Measurements from ENCODE around the gene ADAMTS2. TPM values are rescaled to one million over a fixed set of nuclear protein-coding genes. Genes with fewer than 3 reads are reported as not detected.

ADAMTS2 gene
- total RNA-seq, 1 experiment from 2014 or later: not detected

GRCh38 chr5:179122411-179123108, 222.7 kb downstream of the ADAMTS2 start:
- DNase-seq: no peak
- H3K27ac ChIP-seq: no peak overlapping the region
- no peak overlapping the region for H3K4me3 ChIP-seq
- no peaks in the 10 kb centered on the region for H3K36me3 ChIP-seq
- H3K27me3 ChIP-seq: no peaks in the 10 kb centered on the region
- H3K4me1 ChIP-seq: no peaks in the 10 kb centered on the region
- no peaks in the 10 kb centered on the region for H3K9me3 ChIP-seq (replicated peaks)

DNA sequence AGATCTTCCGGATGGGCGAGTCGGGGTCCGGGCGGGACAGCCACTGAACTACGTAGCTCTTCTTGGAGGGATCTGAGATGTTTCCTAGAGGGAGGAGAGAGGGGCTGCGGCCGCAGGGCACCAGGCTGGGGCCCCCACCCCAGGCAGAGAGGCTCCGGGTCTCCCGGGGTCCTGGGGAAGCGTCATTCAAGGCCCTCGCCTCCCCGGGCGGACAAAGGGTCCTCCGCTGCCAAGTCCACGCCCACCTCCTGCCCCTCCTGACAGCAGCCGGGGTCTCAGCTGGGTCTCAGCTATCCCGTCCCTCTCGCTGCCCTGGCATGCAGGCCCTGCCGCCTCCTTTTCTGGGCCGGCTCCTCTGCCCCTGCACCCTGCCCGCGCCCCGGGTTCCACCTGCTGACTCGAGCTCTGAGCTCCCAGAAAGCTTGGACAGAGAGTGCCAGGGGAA, 223.6 kb downstream of the ADAMTS2 start:
- H3K36me3 ChIP-seq: no peaks in the 10 kb centered on the region
- no peaks in the 10 kb centered on the region for H3K4me1 ChIP-seq
- no peak overlapping the region for H3K27ac ChIP-seq
- no peak overlapping the region for H3K4me3 ChIP-seq
- H3K9me3 ChIP-seq (replicated peaks): no peaks in the 10 kb centered on the region
- no peaks in the 10 kb centered on the region for H3K27me3 ChIP-seq
- DNase-seq: no peak

- Histone ChIP-seq H3K4me1 (no peaks in the 10 kb centered on the region), H3K27ac (no peak overlapping the region), H3K27me3 (no peaks in the 10 kb centered on the region), H3K9me3 (replicated peaks) (no peaks in the 10 kb centered on the region), H3K4me3 (no peak overlapping the region), H3K36me3 (no peaks in the 10 kb centered on the region)
- no peak for DNase-seq
Measured at GRCh38 chr5:179120951-179121666, 224.2 kb downstream of the ADAMTS2 start.

DNA sequence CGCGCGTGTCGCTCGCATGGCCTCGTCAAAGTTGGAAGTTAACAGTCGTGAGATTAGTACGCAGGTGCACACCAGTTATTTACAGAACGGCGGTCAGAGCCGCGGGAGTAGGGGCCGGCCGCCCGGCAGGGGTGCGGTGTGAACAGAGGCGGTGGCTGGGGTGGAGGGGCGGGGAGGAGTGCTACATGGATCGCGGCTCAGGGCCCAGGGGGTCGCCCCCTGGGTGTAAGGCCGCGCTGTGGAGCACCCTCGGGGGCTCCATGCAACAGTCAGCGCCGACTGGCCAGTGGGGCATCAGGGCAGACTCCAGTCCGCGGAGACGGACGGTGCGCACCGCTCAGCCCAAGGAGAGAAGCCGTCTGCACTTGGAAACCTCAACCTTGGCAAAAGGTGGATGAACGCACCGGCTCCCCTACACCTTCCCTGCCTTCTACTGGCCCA, 224.8 kb downstream of the ADAMTS2 start:
- Histone ChIP-seq H3K4me3 (no peak overlapping the region), H3K4me1 (no peaks in the 10 kb centered on the region)
- no peak for DNase-seq

GRCh38 chr5:179119415-179120170, 225.7 kb downstream of the ADAMTS2 start:
- Histone ChIP-seq H3K27me3 (no peaks in the 10 kb centered on the region), H3K27ac (no peak overlapping the region), H3K4me3 (no peak overlapping the region), H3K4me1 (no peaks in the 10 kb centered on the region), H3K9me3 (replicated peaks) (no peaks in the 10 kb centered on the region), H3K36me3 (no peaks in the 10 kb centered on the region)
- no peak for DNase-seq

More for the DNA sequence above, 224.8 kb downstream of the ADAMTS2 start:
- Histone ChIP-seq H3K27me3 (no peaks in the 10 kb centered on the region), H3K9me3 (replicated peaks) (no peaks in the 10 kb centered on the region), H3K27ac (no peak overlapping the region), H3K36me3 (no peaks in the 10 kb centered on the region)

- H3K4me3 ChIP-seq: no peak overlapping the region
- H3K27me3 ChIP-seq: no peaks in the 10 kb centered on the region
- no peaks in the 10 kb centered on the region for H3K4me1 ChIP-seq
- H3K27ac ChIP-seq: no peak overlapping the region
- H3K9me3 ChIP-seq (replicated peaks): no peaks in the 10 kb centered on the region
- no peak for DNase-seq
- no peaks in the 10 kb centered on the region for H3K36me3 ChIP-seq
Measured at GRCh38 chr5:179118756-179119414, 226.4 kb downstream of the ADAMTS2 start.

DNA sequence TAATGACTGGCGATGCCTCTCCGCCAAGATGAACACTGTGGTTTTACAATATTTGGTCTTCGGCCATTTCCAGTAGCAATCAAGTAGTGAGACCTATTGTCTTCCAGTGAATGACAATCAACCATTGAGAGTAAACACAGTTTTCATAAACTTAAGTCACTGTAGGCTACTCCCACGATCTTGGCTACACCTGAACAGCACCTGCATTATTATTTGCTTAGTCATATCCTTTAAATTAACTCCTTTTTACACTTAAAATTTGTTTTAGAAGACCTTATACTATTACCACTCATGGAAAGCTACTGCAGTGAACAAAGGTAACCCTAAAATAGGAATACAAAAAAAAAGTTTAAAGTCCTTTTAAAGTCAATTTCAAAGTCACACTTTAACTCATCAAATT, 226.9 kb downstream of the ADAMTS2 start:
- H3K4me3 ChIP-seq: no peak overlapping the region
- DNase-seq: no peak
- no peaks in the 10 kb centered on the region for H3K9me3 ChIP-seq (replicated peaks)
- H3K27ac ChIP-seq: no peak overlapping the region
- no peaks in the 10 kb centered on the region for H3K4me1 ChIP-seq
- no peaks in the 10 kb centered on the region for H3K36me3 ChIP-seq
- no peaks in the 10 kb centered on the region for H3K27me3 ChIP-seq

DNA sequence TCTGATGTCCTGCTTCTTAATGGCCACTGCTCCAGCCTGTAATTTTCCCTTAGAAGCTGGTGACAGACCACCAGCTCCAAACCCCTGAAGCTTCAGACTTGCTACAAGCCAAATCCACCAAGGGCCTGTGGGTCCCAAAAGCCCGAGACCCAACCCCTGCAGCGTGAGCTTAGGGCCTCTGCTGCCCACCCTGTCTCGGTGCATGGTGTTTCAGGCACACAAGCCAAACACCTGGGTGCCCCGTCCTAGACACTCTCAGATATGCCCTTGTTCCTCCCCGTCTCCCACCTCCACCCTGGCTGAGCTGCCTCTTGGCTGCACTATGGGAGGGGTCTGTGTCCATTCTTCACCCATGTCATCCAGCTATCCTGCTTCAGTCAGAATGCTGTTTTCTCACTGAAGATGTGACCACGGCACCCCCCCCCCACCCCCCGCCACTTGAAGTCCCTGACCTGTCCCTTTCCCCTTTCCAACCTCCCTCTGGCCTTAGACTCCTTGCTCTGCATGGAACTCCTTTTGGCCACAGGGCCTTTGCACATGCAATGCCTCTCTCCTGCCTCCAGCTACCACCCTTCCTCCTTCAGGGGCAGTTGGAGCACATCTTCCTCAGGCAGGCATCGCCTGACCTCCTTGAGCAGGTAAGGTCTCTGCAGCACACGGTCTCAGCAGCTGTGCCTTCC, 229.3 kb downstream of the ADAMTS2 start:
- Histone ChIP-seq H3K36me3 (no peaks in the 10 kb centered on the region), H3K9me3 (replicated peaks) (no peaks in the 10 kb centered on the region), H3K4me3 (no peak overlapping the region), H3K27ac (no peak overlapping the region), H3K27me3 (no peaks in the 10 kb centered on the region), H3K4me1 (no peaks in the 10 kb centered on the region)
- DNase-seq: no peak

DNA sequence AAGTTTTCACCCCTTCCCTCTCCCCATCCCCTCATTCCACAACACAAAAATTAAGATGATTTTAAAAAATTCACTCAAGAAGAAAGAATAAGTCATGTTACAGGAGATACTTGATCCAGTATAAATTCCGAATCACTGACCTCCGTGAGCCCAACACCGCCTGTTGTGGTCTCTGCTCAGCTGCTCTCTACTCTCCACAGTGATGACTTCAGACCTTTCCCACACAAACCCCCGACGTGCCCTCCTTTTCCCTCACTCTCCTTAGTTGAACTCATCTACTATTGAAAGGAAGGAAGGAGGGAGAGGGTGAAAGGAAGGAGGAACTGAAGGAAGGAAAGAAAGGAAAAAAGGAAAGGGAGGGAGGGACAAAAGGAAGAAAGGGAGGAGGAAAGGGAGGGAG, 230.0 kb downstream of the ADAMTS2 start:
- H3K27ac ChIP-seq: no peak overlapping the region
- H3K27me3 ChIP-seq: no peaks in the 10 kb centered on the region
- no peaks in the 10 kb centered on the region for H3K36me3 ChIP-seq
- no peak for DNase-seq
- H3K9me3 ChIP-seq (replicated peaks): no peaks in the 10 kb centered on the region
- H3K4me3 ChIP-seq: no peak overlapping the region
- H3K4me1 ChIP-seq: no peaks in the 10 kb centered on the region

- no peaks in the 10 kb centered on the region for H3K36me3 ChIP-seq
- H3K4me1 ChIP-seq: no peaks in the 10 kb centered on the region
- H3K27ac ChIP-seq: no peak overlapping the region
- H3K9me3 ChIP-seq (replicated peaks): no peaks in the 10 kb centered on the region
- H3K4me3 ChIP-seq: no peak overlapping the region
- no peaks in the 10 kb centered on the region for H3K27me3 ChIP-seq
- no peak for DNase-seq
Measured at GRCh38 chr5:179114756-179115155, 230.5 kb downstream of the ADAMTS2 start.

DNA sequence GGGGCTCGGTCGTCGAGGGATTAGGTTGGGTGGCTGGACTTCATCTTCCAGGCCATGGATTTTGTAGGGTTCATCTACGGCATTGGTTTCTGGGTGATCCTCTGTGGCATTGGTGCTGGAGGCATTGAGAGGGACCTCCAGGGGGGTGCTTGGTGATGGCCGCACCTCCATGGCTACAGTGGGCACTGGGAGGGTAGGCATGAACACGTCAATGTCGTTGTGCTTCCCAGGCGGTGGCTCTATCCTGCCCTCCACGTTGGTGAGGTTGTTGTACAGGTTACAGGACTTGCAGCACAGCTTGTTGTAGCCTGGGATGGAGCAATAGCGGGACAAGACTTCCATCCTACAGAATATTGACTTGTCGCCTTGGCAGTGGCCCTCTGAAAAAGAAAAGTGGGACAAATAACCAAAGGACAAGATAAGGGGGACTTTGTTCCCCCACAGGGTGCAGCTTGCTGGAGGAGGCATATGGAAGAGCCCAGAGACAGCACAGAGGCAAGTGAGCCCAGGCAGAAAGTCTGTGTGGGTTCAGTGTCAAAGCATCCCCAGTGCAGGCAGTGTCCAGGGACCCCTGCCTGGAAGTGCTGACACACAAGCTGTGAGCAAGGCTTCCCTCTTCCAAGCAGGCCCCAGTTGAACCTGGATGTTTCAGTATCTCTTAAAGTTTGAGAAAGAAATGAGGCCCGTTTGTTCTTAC, 231.2 kb downstream of the ADAMTS2 start:
- no peaks in the 10 kb centered on the region for H3K4me1 ChIP-seq
- no peak overlapping the region for H3K4me3 ChIP-seq
- no peaks in the 10 kb centered on the region for H3K9me3 ChIP-seq (replicated peaks)
- H3K36me3 ChIP-seq: no peaks in the 10 kb centered on the region
- no peak overlapping the region for H3K27ac ChIP-seq
- no peaks in the 10 kb centered on the region for H3K27me3 ChIP-seq
- no peak for DNase-seq

DNA sequence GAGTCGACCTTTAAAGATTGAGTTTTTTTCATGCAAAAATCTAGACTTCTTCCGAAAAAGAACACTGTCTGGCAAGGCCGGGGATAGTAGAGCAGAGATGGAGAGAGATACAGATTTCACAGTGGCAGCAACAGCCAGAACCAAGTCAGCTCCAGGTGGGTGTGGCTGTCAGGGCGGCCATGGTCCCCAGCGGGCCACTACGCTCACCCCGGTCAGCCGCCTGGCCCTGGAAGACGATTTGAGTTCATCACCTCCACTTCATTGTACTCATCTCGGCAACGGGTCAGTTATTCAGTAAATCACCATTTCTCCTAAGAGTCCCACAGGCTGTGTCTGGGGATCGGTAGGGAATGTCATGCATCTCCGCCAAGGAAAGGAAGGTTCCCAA, 232.1 kb downstream of the ADAMTS2 start:
- no peaks in the 10 kb centered on the region for H3K36me3 ChIP-seq
- no peak overlapping the region for H3K27ac ChIP-seq
- H3K9me3 ChIP-seq (replicated peaks): no peaks in the 10 kb centered on the region
- no peaks in the 10 kb centered on the region for H3K4me1 ChIP-seq
- H3K27me3 ChIP-seq: no peaks in the 10 kb centered on the region
- no peak overlapping the region for H3K4me3 ChIP-seq
- DNase-seq: no peak

- H3K36me3 ChIP-seq: no peaks in the 10 kb centered on the region
- H3K9me3 ChIP-seq (replicated peaks): no peaks in the 10 kb centered on the region
- H3K4me1 ChIP-seq: no peaks in the 10 kb centered on the region
- H3K4me3 ChIP-seq: no peak overlapping the region
- no peak for DNase-seq
- H3K27ac ChIP-seq: no peak overlapping the region
- H3K27me3 ChIP-seq: no peaks in the 10 kb centered on the region
Measured at GRCh38 chr5:179112469-179113142, 232.7 kb downstream of the ADAMTS2 start.
